ENCODE data around the gene DTX2.
"Not testable (repeated sequence)": the region's sequence is repeated elsewhere in the genome, so short reads cannot be mapped to it uniquely, and the experiment has no call there.

Gene DTX2

DNA sequence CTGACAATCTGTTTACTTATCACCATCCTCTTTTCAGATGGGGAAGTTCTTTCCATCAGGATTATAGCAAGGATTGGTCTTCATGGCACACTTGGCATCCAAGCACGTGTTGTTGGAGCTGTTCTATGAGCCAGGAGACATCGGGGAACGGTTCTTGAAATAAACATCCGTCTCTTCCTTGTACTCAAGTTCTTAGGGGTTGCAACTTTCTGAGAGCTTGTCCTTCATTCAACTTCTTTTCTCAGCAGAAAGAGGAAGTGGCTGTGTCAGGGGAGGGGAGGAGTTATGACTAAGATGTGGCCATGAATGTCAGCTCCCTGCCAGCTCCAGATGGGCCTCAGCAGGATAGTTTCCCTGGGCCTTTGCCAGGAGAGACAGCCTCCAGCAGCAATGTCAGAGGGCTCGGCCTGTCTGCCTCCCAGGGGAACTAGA lies 15.9 kb upstream of the DTX2 start:
- peak; percentile 25 for DNase-seq

DNA sequence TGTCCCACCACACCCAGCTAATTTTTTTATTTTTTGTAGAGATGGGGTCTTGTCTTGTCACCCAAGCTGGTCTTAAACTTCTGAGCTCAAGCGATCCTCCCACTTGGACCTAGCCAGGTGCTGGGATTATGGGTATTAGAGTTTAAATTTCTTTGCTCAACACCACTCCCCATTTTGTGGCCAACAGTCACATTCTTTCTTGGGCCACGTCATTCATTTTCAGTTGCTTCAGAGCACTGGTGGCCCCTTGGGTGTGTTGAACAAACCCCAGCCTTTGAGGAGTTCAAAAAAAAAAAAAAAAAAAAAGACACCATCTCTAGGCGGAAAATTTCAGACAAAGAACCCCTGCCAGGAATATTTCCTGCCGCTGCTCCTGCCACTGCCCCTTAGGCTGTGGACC lies 4.5 kb upstream of the DTX2 start:
- not testable (repeated sequence) for DNase-seq

DNA sequence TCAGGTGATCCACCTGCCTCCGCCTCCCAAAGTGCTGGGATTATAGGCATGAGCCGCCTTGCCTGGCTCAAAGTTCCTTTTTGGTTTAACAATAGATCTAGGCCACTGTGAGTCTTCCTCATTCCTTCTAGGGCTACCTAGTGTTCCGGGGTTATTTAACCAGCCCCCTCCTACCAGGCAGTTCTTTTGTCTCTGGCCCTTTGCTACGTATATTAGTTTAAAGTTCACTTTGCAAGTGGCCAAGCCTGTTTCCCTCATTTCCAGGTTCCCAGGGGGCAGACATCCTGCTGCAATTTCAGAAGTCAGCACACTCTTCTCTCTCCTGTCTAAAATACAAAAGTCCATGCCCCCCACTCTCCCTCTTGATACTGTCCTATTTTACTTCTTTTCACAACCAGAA lies 3.0 kb upstream of the DTX2 start:
- not testable (repeated sequence) for DNase-seq

DNA sequence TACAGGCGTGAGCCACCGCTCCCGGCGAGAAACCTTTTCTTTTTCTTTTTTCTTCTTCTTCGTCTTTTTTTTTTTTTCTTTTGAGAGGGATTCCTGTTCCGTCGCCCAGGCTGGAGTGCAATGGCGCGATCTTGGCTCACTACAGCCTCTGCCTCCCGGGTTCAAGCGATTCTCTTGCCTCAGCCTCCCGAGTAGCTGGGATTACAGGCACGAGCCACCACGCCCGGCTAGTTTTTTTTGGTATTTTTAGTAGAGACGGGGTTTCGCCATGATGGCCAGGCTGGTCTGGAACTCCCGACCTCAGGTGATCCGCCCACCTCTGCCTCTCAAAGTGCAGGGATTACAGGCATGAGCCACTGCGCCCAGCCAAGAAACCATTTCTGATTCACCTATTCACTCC lies 742 bp upstream of the DTX2 start:
- not testable (repeated sequence) for DNase-seq

DNA sequence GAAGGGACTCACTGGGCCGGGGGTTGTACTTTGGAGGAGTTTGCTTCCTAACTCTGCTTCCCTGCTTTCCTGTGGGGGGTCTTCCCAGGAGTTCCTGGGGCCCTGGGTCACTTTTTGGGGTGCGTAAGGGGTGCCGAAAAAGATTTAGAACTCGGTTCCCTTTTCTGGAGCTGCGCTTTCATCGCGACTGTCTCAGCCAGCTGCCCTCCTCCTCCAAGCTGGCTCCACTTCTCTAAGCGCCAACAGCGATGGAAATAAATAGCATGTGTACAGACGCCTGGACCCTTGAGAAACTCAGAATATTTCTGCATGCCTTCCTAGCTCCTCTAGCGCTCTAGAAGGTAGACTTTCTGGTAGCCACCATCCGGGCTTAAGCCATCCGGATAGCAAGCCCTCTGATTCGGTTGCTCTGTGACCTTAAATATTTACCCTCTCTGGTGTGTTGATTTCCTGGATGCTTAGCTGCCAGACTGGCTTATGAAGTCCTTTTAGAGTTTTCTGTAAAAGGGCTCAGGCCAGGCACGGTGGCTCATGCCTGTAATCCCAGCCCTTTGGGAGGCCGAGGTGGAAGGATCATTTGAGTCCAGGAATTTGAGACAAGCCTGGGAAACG lies 868 bp downstream of the DTX2 start:
- DNase-seq: not testable (repeated sequence)

DNA sequence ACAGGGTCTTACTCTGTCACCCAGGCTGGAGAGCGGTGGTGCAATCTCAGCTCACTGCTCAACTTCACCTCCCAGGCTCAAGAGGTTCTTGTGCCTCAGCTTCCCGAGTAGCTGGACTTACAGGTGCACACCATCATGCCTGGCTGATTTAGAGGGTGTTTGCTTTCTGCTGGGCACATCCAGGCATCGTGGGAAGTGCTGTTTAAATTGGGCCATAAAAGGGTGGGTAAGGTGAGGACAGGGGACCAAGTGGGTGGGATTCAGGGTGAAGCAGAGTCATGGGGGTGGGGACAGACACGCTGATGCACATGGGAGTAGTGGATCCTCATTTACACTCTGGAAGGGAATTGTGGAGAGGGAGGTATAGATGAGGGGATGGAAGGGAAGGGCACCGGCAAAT lies 3.5 kb downstream of the DTX2 start:
- DNase-seq: not testable (repeated sequence)

DNA sequence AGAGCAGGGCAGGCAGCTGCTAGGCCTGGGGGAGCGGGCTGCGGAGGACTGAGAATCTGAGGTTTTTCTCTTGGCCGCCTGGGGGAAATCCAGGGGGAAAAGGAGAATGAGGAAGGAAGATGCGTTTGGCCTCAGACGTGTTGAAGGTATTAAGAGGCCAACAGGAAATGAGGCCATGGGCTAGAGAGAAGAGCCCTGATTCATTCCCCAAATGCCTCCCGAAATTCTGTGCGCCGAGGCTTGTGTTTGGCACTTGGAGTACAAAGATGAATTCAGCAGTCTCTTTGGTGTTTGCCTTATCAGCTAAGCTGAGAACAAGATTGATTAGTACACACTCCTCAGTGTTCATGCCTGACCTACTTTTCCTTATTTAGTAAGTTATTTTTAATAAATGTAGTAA lies 4.4 kb downstream of the DTX2 start:
- not testable (repeated sequence) for DNase-seq

DNA sequence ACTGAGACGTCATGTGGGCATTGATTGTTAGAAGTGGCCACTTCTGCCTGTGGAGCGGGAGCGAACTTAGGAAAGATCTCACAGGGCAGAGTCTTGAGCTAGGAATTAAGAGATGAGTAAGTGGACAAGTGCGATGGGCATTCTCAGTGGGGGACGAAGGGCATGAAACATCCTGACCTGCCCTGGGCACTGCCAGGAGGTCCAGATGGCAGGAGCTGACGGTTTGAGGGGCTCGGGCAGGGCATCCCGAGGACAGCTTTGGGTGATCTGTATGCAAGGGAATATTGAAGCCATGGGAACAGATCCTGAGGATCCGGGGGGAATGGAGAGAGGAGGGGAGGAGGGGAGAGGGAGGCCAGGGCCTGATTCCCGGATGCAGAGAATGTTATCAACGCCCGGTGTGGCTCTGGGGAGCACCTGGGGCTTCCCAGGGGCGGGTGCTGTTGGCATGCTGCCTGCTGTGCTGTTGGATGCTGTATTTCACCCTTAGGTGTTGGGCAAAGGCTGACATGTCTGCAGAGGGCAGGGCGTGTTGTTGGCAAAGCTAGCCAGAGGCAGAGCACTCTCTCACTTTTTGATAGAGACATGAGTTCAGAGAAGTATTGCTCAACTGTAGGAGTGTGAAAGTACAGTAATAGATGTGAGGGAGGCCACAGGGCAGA lies 6.4 kb downstream of the DTX2 start:
- DNase-seq: not testable (repeated sequence)

DNA sequence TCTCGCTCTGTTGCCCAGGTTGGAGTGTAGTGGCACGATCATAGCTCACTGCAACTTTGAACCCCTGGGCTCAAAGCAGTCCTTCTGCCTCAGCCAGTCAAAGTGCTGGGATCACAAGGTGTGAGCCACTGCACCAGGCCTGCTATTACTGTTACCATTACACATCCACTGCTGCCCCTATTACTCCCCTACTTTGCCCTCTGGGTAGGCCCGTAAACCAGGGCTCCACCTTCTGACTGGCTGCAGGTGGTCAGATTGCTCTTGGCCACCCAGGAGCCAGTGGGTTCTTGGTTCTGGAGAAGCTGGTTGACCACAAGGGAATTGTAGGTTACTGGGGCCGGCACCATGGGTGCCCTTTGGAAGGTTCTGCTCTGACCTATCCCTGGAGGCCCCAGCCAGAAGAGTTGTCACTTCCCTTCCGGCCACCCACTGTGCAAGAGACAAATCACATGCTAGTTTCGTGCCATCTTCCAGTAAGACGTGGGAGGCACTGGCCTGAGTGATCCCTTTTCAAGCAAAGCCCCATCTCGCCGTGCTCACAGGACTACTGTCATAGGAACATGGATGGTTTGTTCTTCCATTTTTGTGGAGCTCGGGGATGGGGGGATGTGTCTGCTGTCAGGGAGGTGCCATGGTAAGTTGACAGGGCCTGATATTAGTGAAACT lies 10.2 kb downstream of the DTX2 start:
- not testable (repeated sequence) for DNase-seq

DNA sequence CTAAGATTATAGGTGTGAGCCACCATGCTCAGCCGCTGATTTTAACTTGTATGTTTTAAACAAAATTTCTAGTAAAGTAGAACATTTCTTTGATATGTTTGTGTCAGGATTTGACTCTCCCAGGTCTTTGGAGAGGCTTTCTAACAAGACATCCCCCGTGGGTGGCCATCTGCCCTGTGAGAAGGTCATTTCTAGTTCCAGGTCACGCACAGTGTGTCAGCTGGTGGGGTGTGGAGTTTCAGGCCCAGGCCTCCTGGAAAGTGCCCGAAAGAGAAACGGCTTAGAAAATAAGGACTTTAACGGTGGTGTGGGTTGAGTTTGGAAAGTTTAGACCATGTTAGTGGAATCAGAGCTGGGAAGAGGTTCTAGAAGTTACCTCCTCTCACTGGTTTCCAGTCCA lies 11.6 kb downstream of the DTX2 start:
- not testable (repeated sequence) for DNase-seq

DNA sequence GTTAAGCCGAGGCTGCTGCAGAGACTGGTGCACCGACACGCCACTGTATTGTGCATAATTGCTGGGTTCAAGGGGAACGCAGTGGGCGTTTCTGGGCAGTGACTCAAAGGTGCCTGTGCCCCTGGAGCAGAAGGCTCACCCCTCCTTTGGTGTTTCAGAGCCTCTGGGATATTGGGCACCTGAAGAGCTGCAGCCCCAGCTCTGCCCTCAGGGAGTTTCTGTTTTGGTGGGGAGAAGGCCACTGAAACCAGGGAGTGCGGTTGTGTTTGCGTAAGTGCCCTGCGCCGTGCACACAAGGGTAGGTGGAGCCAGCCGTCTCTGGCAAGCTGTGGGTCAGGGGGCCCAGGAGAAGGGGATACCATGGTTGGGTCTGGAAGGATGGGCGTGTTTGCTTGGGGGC lies 14.8 kb downstream of the DTX2 start:
- not testable (repeated sequence) for DNase-seq

DNA sequence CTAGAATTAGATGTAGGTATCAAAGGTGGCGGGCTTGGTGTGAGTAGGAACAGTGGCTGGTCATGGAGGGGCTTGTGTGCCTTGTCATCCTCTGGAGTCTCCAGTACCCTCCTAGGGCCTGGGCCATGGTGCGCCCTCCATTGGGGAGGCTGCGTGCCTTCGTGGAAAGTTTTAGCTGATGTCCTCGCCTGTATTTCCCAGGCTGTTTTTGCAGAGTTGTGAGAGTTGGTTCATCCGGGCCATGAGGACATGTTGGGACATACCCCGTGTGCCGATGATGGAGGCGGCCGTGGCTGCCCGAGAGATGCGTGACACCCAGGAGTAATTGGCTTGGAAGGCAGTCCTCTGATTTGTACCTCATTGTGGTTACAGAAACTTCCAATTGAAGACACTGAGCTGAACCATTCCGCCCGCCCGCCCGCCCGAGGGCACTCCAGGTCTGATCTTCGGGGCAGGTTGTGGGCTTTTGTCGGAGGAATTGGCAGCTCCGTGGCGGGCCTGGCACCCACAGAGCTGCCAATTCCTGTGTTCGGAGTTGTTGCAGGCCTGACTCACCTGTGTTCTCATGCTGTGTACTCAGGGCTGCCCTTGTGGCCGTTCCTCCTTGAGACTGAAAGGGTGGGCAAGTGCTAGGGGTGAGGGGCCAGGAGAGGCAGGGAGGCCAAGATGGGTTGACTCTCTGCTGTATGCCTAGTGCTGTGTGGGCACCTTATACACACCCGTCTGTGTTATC lies 15.4 kb downstream of the DTX2 start:
- not testable (repeated sequence) for DNase-seq

DNA sequence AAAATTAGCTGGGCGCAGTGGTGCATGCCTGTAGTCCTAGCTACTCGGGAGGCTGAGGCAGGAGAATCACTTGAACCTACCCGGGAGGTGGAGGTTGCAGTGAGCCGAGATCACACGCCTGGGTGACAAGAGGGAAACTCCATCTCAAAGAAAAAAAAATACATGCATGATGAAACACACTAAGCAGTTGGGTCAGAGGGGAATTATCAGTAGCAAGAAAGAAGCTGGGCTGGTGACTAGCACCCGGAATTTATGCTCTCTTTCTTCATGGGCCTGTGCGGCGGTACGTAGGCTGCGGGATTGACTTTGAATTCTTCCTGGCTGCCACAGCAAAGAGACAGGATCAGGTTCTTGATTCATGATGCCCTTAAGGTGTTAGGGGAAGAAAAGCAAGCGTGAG lies 18.1 kb downstream of the DTX2 start:
- DNase-seq: not testable (repeated sequence)

DNA sequence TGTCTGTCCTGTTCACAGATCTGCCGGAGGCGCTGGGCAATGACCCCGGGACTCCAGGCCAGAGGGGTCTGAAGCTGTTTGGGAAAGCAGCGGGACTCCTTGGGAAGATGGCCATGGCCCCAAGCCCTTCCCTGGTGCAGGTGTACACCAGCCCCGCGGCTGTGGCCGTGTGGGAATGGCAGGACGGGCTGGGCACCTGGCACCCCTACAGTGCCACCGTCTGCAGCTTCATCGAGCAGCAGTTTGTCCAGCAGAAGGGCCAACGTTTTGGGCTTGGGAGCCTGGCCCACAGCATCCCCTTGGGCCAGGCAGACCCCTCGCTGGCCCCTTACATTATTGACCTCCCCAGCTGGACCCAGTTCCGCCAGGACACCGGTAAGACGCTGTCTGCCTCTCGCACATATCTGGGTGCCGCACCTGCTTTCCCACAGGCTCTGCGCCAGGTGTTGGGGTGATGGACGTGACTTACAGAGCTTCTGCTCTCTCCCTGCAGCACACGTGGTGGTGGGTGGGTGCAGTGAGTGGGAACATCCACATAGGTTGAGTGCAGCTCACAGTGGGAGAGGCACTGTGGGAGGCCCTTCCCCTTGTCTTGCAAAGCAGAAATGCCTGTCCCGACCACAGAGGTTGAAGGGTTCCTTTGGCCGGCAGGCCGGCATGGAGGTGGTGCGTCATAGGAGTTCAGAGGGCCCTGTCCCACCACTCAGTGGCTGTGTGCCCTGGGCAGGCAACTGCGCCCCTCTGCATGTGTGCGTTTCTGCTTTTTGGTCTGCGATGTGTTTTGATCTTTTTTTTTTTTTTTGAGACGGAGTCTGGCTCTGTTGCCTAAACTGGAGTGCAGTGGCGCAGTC lies 19.1 kb downstream of the DTX2 start:
- DNase-seq: not testable (repeated sequence)

DNA sequence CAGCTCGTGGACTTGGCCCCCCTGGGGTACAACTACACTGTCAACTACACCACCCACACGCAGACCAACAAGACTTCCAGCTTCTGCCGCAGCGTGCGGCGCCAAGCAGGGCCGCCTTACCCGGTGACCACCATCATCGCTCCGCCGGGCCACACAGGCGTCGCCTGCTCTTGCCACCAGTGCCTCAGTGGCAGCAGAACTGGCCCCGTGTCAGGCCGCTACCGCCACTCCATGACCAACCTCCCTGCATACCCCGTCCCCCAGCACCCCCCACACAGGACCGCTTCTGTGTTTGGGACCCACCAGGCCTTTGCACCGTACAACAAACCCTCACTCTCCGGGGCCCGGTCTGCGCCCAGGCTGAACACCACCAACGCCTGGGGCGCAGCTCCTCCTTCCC lies 21.2 kb downstream of the DTX2 start:
- DNase-seq: not testable (repeated sequence)

DNA sequence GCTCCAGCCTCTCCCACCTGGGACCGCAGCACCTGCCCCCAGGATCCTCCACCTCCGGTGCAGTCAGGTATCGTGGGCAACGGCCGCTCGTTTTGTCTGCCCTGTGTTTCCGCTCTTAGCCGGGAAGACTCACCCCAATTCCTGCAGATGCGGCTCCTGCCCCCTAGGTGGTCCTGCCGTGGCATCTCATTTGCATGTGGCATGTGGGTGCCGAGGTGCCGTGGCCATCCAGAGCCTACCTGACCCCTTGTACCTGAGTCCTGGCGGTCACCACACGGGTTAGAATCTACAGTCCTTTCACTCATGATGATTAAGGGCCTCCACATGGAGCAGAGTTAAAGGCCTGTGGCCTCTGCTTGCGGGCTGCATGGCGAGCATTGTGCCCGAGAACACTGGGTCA lies 21.6 kb downstream of the DTX2 start:
- not testable (repeated sequence) for DNase-seq

DNA sequence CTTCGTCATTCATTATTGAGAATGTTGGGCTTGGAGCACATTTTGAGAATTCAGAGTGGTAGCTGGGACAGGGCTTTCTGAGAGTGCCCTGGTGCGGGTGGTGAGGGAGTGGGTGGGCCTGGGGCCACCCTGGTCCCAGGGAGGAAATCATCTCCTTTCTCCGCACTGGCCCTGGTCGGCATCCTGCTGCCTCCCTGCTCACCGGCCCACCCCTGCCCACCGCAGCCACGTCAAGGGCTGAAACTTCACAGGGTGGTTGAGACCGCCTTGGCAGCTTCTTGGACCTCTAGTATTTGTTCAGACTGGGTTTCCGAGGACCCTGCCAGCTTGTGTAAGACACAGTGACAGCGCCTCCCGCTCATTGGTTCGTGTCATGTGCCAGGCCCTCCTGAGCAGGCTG lies 22.9 kb downstream of the DTX2 start:
- not testable (repeated sequence) for DNase-seq

DNA sequence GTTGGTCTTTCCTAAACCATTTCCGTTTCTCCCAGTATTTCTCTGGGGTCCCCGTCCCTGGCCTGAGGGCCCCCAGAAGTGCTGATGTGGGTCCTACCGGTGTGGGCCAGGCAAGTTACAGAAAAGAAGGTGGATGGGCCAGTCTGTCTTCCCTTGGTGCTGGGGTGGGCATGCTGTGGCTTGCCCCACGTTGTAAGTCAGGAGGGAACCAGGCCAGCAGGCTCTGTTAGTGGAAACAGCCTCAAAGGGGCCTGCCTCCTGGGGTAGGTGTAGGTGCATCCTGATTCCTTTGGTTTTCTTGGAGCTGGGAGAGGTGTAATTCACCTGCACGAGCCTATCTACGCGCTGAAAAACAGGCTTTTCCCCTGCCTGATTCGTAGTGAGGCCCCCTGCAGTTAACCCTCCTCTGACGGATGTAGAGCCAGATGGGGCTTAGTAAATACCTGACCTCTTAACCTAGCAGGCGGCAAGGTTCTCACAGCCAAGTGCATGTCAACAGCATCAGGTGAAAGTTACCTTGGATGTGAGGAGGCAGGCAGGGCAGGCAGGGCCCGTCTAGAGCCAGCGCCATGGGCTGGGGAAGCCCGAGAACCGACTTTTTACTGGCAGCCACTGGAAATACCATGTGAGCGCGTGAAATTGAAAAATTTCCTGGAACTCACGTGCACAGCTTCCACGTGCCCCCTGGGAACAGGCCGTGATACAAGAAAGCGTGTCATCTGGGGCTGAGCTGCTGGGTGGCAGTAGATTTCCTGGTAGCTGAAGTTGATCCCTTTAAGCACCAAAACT lies 24.5 kb downstream of the DTX2 start:
- DNase-seq: not testable (repeated sequence)

DNA sequence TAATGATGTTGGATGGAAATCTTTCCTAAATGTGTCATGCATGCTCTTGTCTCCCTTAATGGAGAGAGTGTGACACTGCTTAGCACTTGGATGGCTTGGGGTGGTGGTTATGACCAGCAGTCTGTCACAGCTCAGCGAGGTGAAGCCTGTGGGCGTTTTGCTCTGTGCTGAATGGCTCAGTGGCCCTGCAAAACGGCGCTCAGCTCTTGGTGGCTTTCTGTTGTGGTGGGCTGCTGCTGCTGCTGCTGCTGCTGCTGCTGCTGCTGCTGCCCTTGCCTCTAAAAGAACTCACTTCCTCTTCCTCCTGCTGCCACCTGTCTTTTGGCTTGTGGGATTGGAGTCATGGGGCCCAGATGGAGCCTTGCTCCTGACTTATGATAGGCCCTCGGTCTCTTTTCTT lies 25.1 kb downstream of the DTX2 start:
- not testable (repeated sequence) for DNase-seq

DNA sequence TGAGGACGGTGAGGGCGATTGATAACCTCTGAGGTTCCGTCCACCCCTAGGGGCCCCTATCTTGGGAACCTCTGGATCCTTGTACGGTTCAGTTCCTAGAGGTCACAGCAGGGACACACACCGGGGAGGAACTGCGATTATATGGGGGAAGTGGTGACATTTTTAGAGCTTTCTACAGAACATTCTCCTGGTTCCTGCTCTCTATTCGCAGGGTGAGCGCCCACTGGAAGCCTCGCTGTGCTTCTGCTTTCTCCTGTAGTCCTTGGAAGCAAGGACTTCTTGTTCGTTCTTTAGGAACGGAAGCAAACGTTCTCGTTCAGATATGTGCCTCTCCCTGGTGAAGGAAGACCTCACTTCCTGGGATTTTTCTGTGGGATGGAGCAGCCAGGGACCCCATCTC lies 26.5 kb downstream of the DTX2 start:
- not testable (repeated sequence) for DNase-seq

DNA sequence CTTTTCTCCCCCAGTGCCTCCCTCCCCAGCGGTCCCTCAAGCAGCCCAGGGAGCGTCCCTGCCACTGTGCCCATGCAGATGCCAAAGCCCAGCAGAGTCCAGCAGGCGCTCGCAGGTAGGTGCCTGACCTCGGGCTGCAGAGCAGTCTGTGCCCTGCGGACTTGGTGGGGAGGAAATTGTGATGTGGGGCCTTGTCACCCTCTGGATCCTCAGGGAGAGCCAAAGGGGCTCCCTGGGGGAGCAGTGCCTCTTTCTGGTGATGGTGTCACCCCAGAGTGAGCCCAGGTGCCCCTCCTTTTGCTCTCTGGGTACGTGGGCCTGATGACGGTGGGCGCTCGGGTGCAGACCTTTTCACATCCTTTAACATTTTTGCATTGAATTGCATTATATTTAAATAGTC lies 30.6 kb downstream of the DTX2 start:
- not testable (repeated sequence) for DNase-seq

DNA sequence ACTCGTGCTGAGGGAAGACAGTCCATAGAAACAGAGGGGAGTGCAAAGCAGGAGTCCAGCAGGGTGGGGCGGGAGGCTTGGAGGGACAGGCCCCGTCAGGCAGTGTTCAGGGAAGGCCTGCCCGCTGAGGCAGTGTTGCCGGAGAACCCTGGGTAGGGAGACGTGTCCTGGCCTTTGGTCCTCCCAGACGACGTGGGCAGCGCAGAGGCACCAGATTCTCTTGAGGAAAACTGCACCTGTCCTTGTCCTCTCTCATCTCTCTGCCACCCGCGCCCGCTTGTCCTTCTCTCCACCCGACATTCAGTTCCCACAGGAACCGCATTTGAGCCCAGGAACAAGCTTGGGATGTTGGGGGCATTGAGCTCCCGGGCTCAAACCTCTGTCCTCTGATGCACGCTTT lies 34.2 kb downstream of the DTX2 start:
- DNase-seq: not testable (repeated sequence)

All from CD4-positive, alpha-beta T cell treated with Interleukin-17A for 4 hours (primary cell).